ENCODE measurements around the gene PNCK. TPM values are rescaled to one million over a fixed set of nuclear protein-coding genes. Genes with fewer than 3 reads are reported as not detected.

PNCK gene
- total and polyA plus RNA-seq, 2 of the 13 experiments (the other 11 are each of a cell fraction or from before 2014, with no cell fraction given), result 33.1 TPM; not detected in 1

- TF ChIP-seq, protein P1, sequence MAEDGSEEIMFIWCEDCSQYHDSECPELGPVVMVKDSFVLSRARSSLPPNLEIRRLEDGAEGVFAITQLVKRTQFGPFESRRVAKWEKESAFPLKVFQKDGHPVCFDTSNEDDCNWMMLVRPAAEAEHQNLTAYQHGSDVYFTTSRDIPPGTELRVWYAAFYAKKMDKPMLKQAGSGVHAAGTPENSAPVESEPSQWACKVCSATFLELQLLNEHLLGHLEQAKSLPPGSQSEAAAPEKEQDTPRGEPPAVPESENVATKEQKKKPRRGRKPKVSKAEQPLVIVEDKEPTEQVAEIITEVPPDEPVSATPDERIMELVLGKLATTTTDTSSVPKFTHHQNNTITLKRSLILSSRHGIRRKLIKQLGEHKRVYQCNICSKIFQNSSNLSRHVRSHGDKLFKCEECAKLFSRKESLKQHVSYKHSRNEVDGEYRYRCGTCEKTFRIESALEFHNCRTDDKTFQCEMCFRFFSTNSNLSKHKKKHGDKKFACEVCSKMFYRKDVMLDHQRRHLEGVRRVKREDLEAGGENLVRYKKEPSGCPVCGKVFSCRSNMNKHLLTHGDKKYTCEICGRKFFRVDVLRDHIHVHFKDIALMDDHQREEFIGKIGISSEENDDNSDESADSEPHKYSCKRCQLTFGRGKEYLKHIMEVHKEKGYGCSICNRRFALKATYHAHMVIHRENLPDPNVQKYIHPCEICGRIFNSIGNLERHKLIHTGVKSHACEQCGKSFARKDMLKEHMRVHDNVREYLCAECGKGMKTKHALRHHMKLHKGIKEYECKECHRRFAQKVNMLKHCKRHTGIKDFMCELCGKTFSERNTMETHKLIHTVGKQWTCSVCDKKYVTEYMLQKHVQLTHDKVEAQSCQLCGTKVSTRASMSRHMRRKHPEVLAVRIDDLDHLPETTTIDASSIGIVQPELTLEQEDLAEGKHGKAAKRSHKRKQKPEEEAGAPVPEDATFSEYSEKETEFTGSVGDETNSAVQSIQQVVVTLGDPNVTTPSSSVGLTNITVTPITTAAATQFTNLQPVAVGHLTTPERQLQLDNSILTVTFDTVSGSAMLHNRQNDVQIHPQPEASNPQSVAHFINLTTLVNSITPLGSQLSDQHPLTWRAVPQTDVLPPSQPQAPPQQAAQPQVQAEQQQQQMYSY (CRISPR knock-in tag; IDR thresholded peaks at IDR 0.05), result no peak
- TF ChIP-seq GTF3A (CRISPR knock-in tag; conservative IDR thresholded peaks at IDR 0.05), result no peak
- TF ChIP-seq, protein P2, sequence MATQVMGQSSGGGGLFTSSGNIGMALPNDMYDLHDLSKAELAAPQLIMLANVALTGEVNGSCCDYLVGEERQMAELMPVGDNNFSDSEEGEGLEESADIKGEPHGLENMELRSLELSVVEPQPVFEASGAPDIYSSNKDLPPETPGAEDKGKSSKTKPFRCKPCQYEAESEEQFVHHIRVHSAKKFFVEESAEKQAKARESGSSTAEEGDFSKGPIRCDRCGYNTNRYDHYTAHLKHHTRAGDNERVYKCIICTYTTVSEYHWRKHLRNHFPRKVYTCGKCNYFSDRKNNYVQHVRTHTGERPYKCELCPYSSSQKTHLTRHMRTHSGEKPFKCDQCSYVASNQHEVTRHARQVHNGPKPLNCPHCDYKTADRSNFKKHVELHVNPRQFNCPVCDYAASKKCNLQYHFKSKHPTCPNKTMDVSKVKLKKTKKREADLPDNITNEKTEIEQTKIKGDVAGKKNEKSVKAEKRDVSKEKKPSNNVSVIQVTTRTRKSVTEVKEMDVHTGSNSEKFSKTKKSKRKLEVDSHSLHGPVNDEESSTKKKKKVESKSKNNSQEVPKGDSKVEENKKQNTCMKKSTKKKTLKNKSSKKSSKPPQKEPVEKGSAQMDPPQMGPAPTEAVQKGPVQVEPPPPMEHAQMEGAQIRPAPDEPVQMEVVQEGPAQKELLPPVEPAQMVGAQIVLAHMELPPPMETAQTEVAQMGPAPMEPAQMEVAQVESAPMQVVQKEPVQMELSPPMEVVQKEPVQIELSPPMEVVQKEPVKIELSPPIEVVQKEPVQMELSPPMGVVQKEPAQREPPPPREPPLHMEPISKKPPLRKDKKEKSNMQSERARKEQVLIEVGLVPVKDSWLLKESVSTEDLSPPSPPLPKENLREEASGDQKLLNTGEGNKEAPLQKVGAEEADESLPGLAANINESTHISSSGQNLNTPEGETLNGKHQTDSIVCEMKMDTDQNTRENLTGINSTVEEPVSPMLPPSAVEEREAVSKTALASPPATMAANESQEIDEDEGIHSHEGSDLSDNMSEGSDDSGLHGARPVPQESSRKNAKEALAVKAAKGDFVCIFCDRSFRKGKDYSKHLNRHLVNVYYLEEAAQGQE (IDR thresholded peaks at IDR 0.05; ENCODE audit: borderline replicate concordance in 1 of 2, low read depth in 1 of 2, low read length in 2 of 2), result peak in 1 of 2 experiments; percentile 50; a peak in 1 of 4 replicates
- TF ChIP-seq ZNF678 (CRISPR knock-in tag; IDR thresholded peaks at IDR 0.05), result no peak
- TF ChIP-seq, protein P3, sequence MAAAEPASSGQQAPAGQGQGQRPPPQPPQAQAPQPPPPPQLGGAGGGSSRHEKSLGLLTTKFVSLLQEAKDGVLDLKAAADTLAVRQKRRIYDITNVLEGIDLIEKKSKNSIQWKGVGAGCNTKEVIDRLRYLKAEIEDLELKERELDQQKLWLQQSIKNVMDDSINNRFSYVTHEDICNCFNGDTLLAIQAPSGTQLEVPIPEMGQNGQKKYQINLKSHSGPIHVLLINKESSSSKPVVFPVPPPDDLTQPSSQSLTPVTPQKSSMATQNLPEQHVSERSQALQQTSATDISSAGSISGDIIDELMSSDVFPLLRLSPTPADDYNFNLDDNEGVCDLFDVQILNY (CRISPR knock-in tag; conservative IDR thresholded peaks at IDR 0.05), result no peak
- peak; percentile 71 for TF ChIP-seq SALL1 (CRISPR knock-in tag; IDR thresholded peaks at IDR 0.05)
- TF ChIP-seq ZZZ3 (CRISPR knock-in tag; IDR thresholded peaks at IDR 0.05; ENCODE audit: borderline replicate concordance), result no peak
- TF ChIP-seq ZNF142 (CRISPR knock-in tag; IDR thresholded peaks at IDR 0.05), result no peak
- 0 out of 2 replicates have a peak, but pooled peaks have one; percentile 29 for TF ChIP-seq ZNF788 (CRISPR knock-in tag; IDR thresholded peaks at IDR 0.05; ENCODE audit: borderline replicate concordance)
- TF ChIP-seq HMG20A (CRISPR knock-in tag; IDR thresholded peaks at IDR 0.05; ENCODE audit: borderline replicate concordance), result no peak
- no peak for TF ChIP-seq JUN (CRISPR knock-in tag; IDR thresholded peaks at IDR 0.05)
- TF ChIP-seq NONO (IDR thresholded peaks at IDR 0.05), result no peak
- TF ChIP-seq NONO (CRISPR knock-in tag; conservative IDR thresholded peaks at IDR 0.05), result peak; percentile 43; the same call in 1 of the 2 replicates
- no peak for TF ChIP-seq POLR2AphosphoS2 (IDR thresholded peaks at IDR 0.05; ENCODE audit: low read depth, low read length)
These were observed 46.5 kb downstream of the PNCK start (continued) for GRCh38 chrX:153626863-153627674.

All from HepG2 (cell line).